PC-9 (cell line): ENCODE results near the gene HDAC11. TPM values are rescaled to one million over a fixed set of nuclear protein-coding genes. Genes with fewer than 3 reads are reported as not detected.

ENCODE experiments used
- BruUV-seq: library from RNA; stranded (reverse); fragments of 400-500 nt; replicated peaks from 2 replicates; lab custom pipeline; 2021; lab: Mats Ljungman, UMichigan
- CTCF ChIA-PET: fragments of 300-600 bp; sonication (Branson Sonifier 250); formaldehyde crosslinking; loops from one replicate; lab custom pipeline; 2022; ENCODE audit warnings: antibody characterized with exemption; lab: Charles Lee
- POLR2A ChIA-PET: fragments of 300-600 bp; sonication (Branson Sonifier 250); formaldehyde crosslinking; loops from one replicate; lab custom pipeline; 2022; ENCODE audit warnings: antibody characterized with exemption; ENCODE audit not compliant: unreplicated experiment; lab: Charles Lee
- DNase-seq, 2 experiments: peaks; one replicate each; pipeline versions ENCODE4 v3.0.0 to v3.0.0-alpha.2; 2015 to 2022; ENCODE audit warnings: mixed read lengths in 1 of 2
- H2AFZ ChIP-seq: fragments of 200-600 bp; sonication (generic); 2 replicates; pipeline ENCODE4 v1.8.1; 2017; ENCODE audit warnings: antibody characterized with exemption
- H3F3A ChIP-seq: fragments of 200-600 bp; sonication (generic); 2 replicates; pipeline ENCODE4 v1.8.1; 2017; ENCODE audit warnings: antibody characterized with exemption, mild to moderate bottlenecking, low read depth; ENCODE audit not compliant: insufficient read depth
- H3K27ac ChIP-seq: fragments of 200-600 bp; sonication (generic); 2 replicates; pipeline ENCODE4 v1.6.1; 2016; ENCODE audit warnings: mixed run types
- H3K27me3 ChIP-seq: fragments of 200-600 bp; sonication (generic); 2 replicates; pipeline ENCODE4 v1.6.1; 2016; ENCODE audit warnings: low read depth, mixed run types; ENCODE audit not compliant: insufficient read depth
- H3K36me3 ChIP-seq: fragments of 200-600 bp; sonication (generic); 2 replicates; pipeline ENCODE4 v1.6.1; 2016; ENCODE audit warnings: low read depth, mixed run types
- H3K4me1 ChIP-seq: fragments of 200-600 bp; sonication (generic); replicated peaks from 2 replicates; pipeline ENCODE4 v1.6.1; 2016; ENCODE audit warnings: mixed run types; ENCODE audit not compliant: insufficient read depth
- H3K4me2 ChIP-seq: fragments of 200-600 bp; sonication (generic); 2 replicates; pipeline ENCODE4 v1.6.1; 2017; ENCODE audit warnings: mixed run types
- H3K4me3 ChIP-seq: fragments of 200-600 bp; sonication (generic); 2 replicates; pipeline ENCODE4 v1.6.1; 2016; ENCODE audit warnings: mixed run types
- H3K79me2 ChIP-seq: fragments of 200-600 bp; sonication (generic); 2 replicates; pipeline ENCODE4 v1.6.1; 2017; ENCODE audit warnings: low read depth, mixed run types
- H3K9me2 ChIP-seq: fragments of 200-600 bp; sonication (generic); 2 replicates; pipeline ENCODE4 v1.8.1; 2017; ENCODE audit warnings: mild to moderate bottlenecking; ENCODE audit not compliant: insufficient read depth
- H3K9me3 ChIP-seq: fragments of 200-600 bp; sonication (generic); 2 replicates; pipeline ENCODE4 v1.8.1; 2016; ENCODE audit warnings: low read depth; ENCODE audit not compliant: insufficient read depth
- H4K20me1 ChIP-seq: fragments of 200-600 bp; sonication (generic); 2 replicates; pipeline ENCODE4 v1.8.1; 2017; ENCODE audit not compliant: insufficient read depth
- CTCF ChIP-seq: fragments of 200-600 bp; sonication (generic); conservative IDR thresholded peaks from 2 replicates; pipeline ENCODE4 v1.6.1; 2017; ENCODE audit warnings: mixed run types, antibody characterized with exemption, mild to moderate bottlenecking, moderate library complexity
- EZH2 ChIP-seq: fragments of 200-600 bp; sonication (generic); IDR thresholded peaks from 2 replicates; pipeline ENCODE4 v1.8.0; 2017; ENCODE audit warnings: antibody characterized with exemption, low read depth
- intact Hi-C: fragments of 100-400 bp; cut with micrococcal nuclease; formaldehyde crosslinking; loops from one replicate; pipeline ENCODE4 v1.10.0; 2022; ENCODE audit not compliant: unreplicated experiment
- total RNA-seq: library from RNA; stranded (reverse); gene quantifications from 2 replicates; pipeline ENCODE4 v1.2.3, GENCODE V29; 2021

Gene HDAC11
- total RNA-seq, 1 experiment from 2014 or later, result 18.4 TPM

GRCh38 chr3:13550791-13551360 lies 70.8 kb downstream of the HDAC11 start:
- Histone ChIP-seq H3K79me2 (no peaks in the 10 kb centered on the region), H4K20me1 (no peaks in the 10 kb centered on the region), H3F3A (peaks cover 8% of the 10 kb centered on the region; the same call in 1 of the 2 replicates), H3K36me3 (no peaks in the 10 kb centered on the region), H3K27me3 (no peaks in the 10 kb centered on the region), H3K4me2 (no peak overlapping the region), H3K9me2 (no peaks in the 10 kb centered on the region), H3K27ac (no peak overlapping the region), H3K4me1 (peaks cover 15% of the 10 kb centered on the region), H3K9me3 (no peaks in the 10 kb centered on the region), H3K4me3 (no peak overlapping the region), H2AFZ (no peak overlapping the region)
- no TSS peak for BruUV-seq
- ChIA-PET CTCF (interaction anchor here (0.6 kb wide), 1 partner anchor 56 kb away, joined by 4 read pairs; no protein-coding TSS in a partner anchor), POLR2A (no interaction called here)
- intact Hi-C loops, result no loop called here
- no peak for DNase-seq
- no peak for TF ChIP-seq CTCF
- TF ChIP-seq EZH2, result no peak

DNA sequence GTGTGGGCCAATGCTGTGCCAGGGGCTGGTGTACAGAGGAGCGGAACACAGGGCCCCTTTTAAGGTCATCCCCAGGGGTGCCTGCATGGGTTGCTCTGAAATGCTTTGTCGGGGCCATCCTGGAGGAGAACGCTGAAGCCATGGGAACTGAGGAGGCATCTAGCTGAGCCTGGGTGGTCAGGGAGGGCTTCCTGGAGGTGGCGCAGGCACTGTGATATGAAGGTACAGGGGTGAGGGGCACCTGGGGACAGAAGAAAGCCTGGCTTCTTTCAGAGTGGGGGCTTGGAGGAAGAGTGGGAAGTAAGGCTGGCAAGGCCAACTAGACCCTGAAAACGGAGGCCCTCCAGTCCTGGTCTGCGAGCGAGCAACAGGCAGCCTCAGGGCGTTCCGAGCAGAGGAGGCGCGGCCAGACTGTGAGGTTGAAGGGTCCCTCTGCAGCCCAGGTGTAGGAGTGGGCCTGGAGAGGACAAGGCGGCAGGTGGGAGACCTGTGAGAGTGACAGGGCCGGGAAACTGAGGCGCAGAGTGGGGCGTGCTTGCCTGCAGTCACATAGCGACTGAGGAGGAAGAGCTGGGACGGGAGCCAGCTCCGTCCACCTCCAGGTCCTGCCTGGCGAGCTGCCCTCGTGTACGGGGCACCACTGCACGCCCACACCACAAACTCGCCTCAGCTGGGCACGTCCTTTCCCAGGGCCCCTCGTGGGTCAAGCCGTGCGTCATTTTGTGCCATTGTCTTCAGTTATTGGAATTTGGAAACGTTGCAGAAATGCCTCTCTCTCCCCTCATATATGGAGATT lies 72.9 kb downstream of the HDAC11 start:
- DNase-seq, result no peak
- CTCF ChIA-PET, result no interaction called here
- no TSS peak for BruUV-seq
- Histone ChIP-seq H3K36me3 (no peaks in the 10 kb centered on the region), H3K79me2 (no peaks in the 10 kb centered on the region), H4K20me1 (no peaks in the 10 kb centered on the region), H3K9me3 (no peaks in the 10 kb centered on the region), H3K4me2 (no peak overlapping the region), H3K27ac (no peak overlapping the region), H3K4me3 (no peak overlapping the region), H3K4me1 (no peaks in the 10 kb centered on the region), H3K9me2 (no peaks in the 10 kb centered on the region), H3F3A (no peaks in the 10 kb centered on the region), H2AFZ (no peak overlapping the region), H3K27me3 (no peaks in the 10 kb centered on the region)
- intact Hi-C loops, result no loop called here
- POLR2A ChIA-PET, result no interaction called here
- TF ChIP-seq EZH2 (no peak), CTCF (no peak)

- Histone ChIP-seq H3K9me2 (no peaks in the 10 kb centered on the region), H3K36me3 (no peaks in the 10 kb centered on the region), H3K4me3 (no peak overlapping the region), H3K79me2 (no peaks in the 10 kb centered on the region), H3K4me1 (no peaks in the 10 kb centered on the region), H4K20me1 (no peaks in the 10 kb centered on the region), H3K27ac (no peak overlapping the region), H3K27me3 (no peaks in the 10 kb centered on the region), H3F3A (no peaks in the 10 kb centered on the region), H3K4me2 (no peak overlapping the region), H2AFZ (no peak overlapping the region), H3K9me3 (no peaks in the 10 kb centered on the region)
- ChIA-PET POLR2A (no interaction called here), CTCF (interaction anchor here (0.6 kb wide), 1 partner anchor 89 kb away, joined by 9 read pairs; no protein-coding TSS in a partner anchor)
- BruUV-seq, result no TSS peak
- no peak for DNase-seq
- TF ChIP-seq CTCF, result no peak
- TF ChIP-seq EZH2, result no peak
- intact Hi-C loops, result no loop called here
Measured at GRCh38 chr3:13553686-13554085, 73.6 kb downstream of the HDAC11 start.
